HepG2 (cell line): ENCODE data around the gene MIF4GD. TPM values are rescaled to one million over a fixed set of nuclear protein-coding genes. Genes with fewer than 3 reads are reported as not detected.

ENCODE experiments used
- BCLAF1 ChIP-seq: fragments of 450-650 bp; IDR thresholded peaks from 2 replicates; pipeline ENCODE4 v1.6.1; 2017; ENCODE audit warnings: mild to moderate bottlenecking
- NCOR1 ChIP-seq: fragments of 200-600 bp; sonication (generic); IDR thresholded peaks from 2 replicates; pipeline ENCODE4 v1.7.0; 2017; ENCODE audit warnings: antibody characterized with exemption, low read length, borderline replicate concordance
- NFAT5 ChIP-seq: sonication (generic); formaldehyde crosslinking; IDR thresholded peaks from 2 replicates; pipeline ENCODE4 v1.4.0; 2020; ENCODE audit warnings: missing genetic modification reagents
- PRDM10 ChIP-seq: sonication (generic); formaldehyde crosslinking; IDR thresholded peaks from 2 replicates; pipeline ENCODE4 v1.4.0; 2020; ENCODE audit warnings: low read depth, missing genetic modification reagents
- REPIN1 ChIP-seq: sonication (generic); formaldehyde crosslinking; IDR thresholded peaks from 2 replicates; pipeline ENCODE4 v1.8.0; 2022; ENCODE audit warnings: missing genetic modification reagents, low read depth, mild to moderate bottlenecking, borderline replicate concordance
- SOX6 ChIP-seq, 2 experiments: fragments of 450-650 bp in 1 of 2; sonication (generic) in 1 of 2; formaldehyde crosslinking in 1 of 2; IDR thresholded peaks; 2 replicates each; pipeline versions ENCODE4 v1.4.0 to v1.6.1; 2017 to 2020; ENCODE audit warnings: antibody characterized with exemption in 1 of 2, mild to moderate bottlenecking in 1 of 2, missing genetic modification reagents in 1 of 2
- STAT5B ChIP-seq: sonication (generic); formaldehyde crosslinking; IDR thresholded peaks from 2 replicates; pipeline ENCODE4 v1.4.0; 2020; ENCODE audit warnings: missing genetic modification reagents
- TARDBP ChIP-seq: sonication (generic); formaldehyde crosslinking; IDR thresholded peaks from 2 replicates; pipeline ENCODE4 v1.8.0; 2022; ENCODE audit warnings: mild to moderate bottlenecking, missing genetic modification reagents
- YEATS2 ChIP-seq: sonication (generic); formaldehyde crosslinking; IDR thresholded peaks from 2 replicates; pipeline ENCODE4 v1.4.0; 2020; ENCODE audit warnings: missing genetic modification reagents, borderline replicate concordance
- ZFAT ChIP-seq: sonication (generic); formaldehyde crosslinking; conservative IDR thresholded peaks from 2 replicates; pipeline ENCODE4 v1.8.1; 2023; ENCODE audit warnings: missing genetic modification reagents, inconsistent platforms
- ZFP36 ChIP-seq: fragments of 150-350 bp; IDR thresholded peaks from 2 replicates; pipeline ENCODE4 v1.6.1; 2018; ENCODE audit warnings: borderline replicate concordance, low read length, low read depth; ENCODE audit not compliant: partially characterized antibody
- ZKSCAN1 ChIP-seq: fragments of 150-350 bp; IDR thresholded peaks from 2 replicates; pipeline ENCODE4 v1.6.1; 2014; ENCODE audit warnings: low read length
- ZNF3 ChIP-seq: IDR thresholded peaks from 2 replicates; pipeline ENCODE4 v1.7.0; 2017; ENCODE audit warnings: inconsistent platforms
- ZNF501 ChIP-seq: sonication (generic); formaldehyde crosslinking; IDR thresholded peaks from 2 replicates; pipeline ENCODE4 v1.5.1; 2020; ENCODE audit warnings: mild to moderate bottlenecking, moderate library complexity, missing genetic modification reagents
- ZNF549 ChIP-seq: sonication (generic); formaldehyde crosslinking; IDR thresholded peaks from 2 replicates; pipeline ENCODE4 v1.5.0; 2020; ENCODE audit warnings: missing genetic modification reagents
- ZNF782 ChIP-seq: sonication (generic); formaldehyde crosslinking; IDR thresholded peaks from 2 replicates; pipeline ENCODE4 v1.4.0; 2020; ENCODE audit warnings: missing genetic modification reagents, mild to moderate bottlenecking, borderline replicate concordance
- ZNF883 ChIP-seq: sonication (generic); formaldehyde crosslinking; IDR thresholded peaks from 2 replicates; pipeline ENCODE4 v1.5.1; 2020; ENCODE audit warnings: mild to moderate bottlenecking, missing genetic modification reagents; ENCODE audit errors: not compliant biosample characterization
- ZSCAN30 ChIP-seq: sonication (generic); formaldehyde crosslinking; IDR thresholded peaks from 2 replicates; pipeline ENCODE4 v1.5.0; 2020; ENCODE audit warnings: mild to moderate bottlenecking, missing genetic modification reagents
- polyA plus RNA-seq, 8 experiments: library from polyadenylated mRNA; depleted of rRNA in 3 of 8; stranded (reverse) in 7 of 8; unstranded in 1 of 8; fragments of >200 nt; fragmentation: Illumina TruSeq in 4 of 8; extraction: Trizol in 4 of 8; gene quantifications; 2 replicates each; pipeline versions ENCODE4 v1.2.1 to v1.2.3, GENCODE V29; 2011 to 2016; ENCODE audit warnings: low read depth in 4 of 8, missing spikeins in 1 of 8, mixed read lengths in 1 of 8; ENCODE audit not compliant: insufficient read depth in 1 of 8
- total RNA-seq, 5 experiments: library from RNA; depleted of rRNA; stranded (reverse); fragments of >200 nt; fragmentation: Illumina TruSeq; extraction: Trizol; gene quantifications; 2 replicates each; pipeline ENCODE4 v1.2.3, GENCODE V29; 2016; ENCODE audit warnings: low read depth in 1 of 5

Gene MIF4GD
- total and polyA plus RNA-seq, 2 of the 13 experiments (the other 11 are each of a cell fraction or from before 2014, with no cell fraction given) = 14.0 to 28.0 TPM

- TF ChIP-seq NFAT5 (CRISPR knock-in tag) (no peak), NCOR1 (no peak), ZFAT (CRISPR knock-in tag) (no peak), ZNF501 (CRISPR knock-in tag) (peak; percentile 51), ZNF549 (CRISPR knock-in tag) (no peak), ZNF883 (peak; percentile 26), ZKSCAN1 (no peak), ZSCAN30 (no peak), TARDBP (peak; percentile 31; the same call in 1 of the 2 replicates), ZNF3 (CRISPR knock-in tag) (no peak), SOX6 (IDR thresholded peaks at IDR 0.05) (no peak), SOX6 (CRISPR knock-in tag; IDR thresholded peaks at IDR 0.05) (peak; percentile 35), BCLAF1 (no peak), ZFP36 (no peak), YEATS2 (CRISPR knock-in tag) (no peak), PRDM10 (CRISPR knock-in tag) (no peak), ZNF782 (CRISPR knock-in tag) (no peak; the same call in 1 of the 2 replicates), STAT5B (CRISPR knock-in tag) (0 out of 2 replicates have a peak, but pooled peaks have one; percentile 60), REPIN1 (CRISPR knock-in tag) (no peak)
These were observed 639 bp downstream of the MIF4GD start (continued) for GRCh38 chr17:75270218-75270965.
